K562 (cell line): ENCODE results near the gene SLC5A2. TPM values are rescaled to one million over a fixed set of nuclear protein-coding genes. Genes with fewer than 3 reads are reported as not detected.

Experiments
- ATAC-seq: fragments of 200-7000 bp; cut with Tn5 transposase; 3 replicates; pipeline ENCODE4 v1.9.1; 2020; ENCODE audit warnings: moderate library complexity
- BruUV-seq: library from RNA; stranded (reverse); fragments of 400-500 nt; replicated peaks from 2 replicates; lab custom pipeline; 2021; lab: Mats Ljungman, UMichigan
- CTCF ChIA-PET: fragments of 300-600 bp; formaldehyde crosslinking; extraction: SDS; loops from one replicate; lab custom pipeline; 2021; ENCODE audit warnings: low intra/inter-chr PET ratio; lab: Yijun Ruan, JAX
- POLR2A ChIA-PET: fragments of 300-600, 350-650 bp; sonication (Branson Sonifier 250); formaldehyde crosslinking; extraction: SDS; loops from one replicate; lab custom pipeline; 2021; ENCODE audit warnings: antibody characterized with exemption, inconsistent platforms; lab: Yijun Ruan, JAX
- DNase-seq, 4 experiments: peaks; one replicate each; pipeline versions ENCODE4 v3.0.0 to v3.0.0-alpha.2; 2011 to 2018; ENCODE audit warnings: low spot score in 3 of 4, mixed read lengths in 3 of 4; ENCODE audit errors: extremely low read depth in 1 of 4
- FAIRE-seq: peaks from 2 replicates; lab custom pipeline; 2011; peaks lifted over from hg19 to GRCh38; lab: Jason Lieb, UNC
- H2AFZ ChIP-seq: 2 replicates; pipeline ENCODE4 v1.6.0; 2011; ENCODE audit warnings: low read depth, low read length, control low read depth, inconsistent platforms
- H3K27ac ChIP-seq: fragments of 200-600 bp; 3 replicates; pipeline ENCODE4 v1.8.0; 2011; ENCODE audit warnings: low read depth, mild to moderate bottlenecking, control low read depth, inconsistent platforms, low read length, moderate library complexity, mixed read lengths; ENCODE audit errors: extremely low read depth
- H3K27me3 ChIP-seq, 2 experiments: fragments of 300-600 bp in 1 of 2; 2 replicates in 1 of 2; 3 replicates in 1 of 2; pipeline versions ENCODE4 v1.6.0 to v1.8.0; 2011; ENCODE audit warnings: inconsistent platforms in 2 of 2, low read length in 2 of 2, mild to moderate bottlenecking in 1 of 2, mixed read lengths in 1 of 2, moderate library complexity in 1 of 2; ENCODE audit not compliant: control insufficient read depth in 2 of 2, insufficient read depth in 2 of 2
- H3K36me3 ChIP-seq: fragments of 300-600 bp; 3 replicates; pipeline ENCODE4 v1.8.0; 2011; ENCODE audit warnings: mild to moderate bottlenecking, low read length, inconsistent platforms; ENCODE audit not compliant: control insufficient read depth, insufficient read depth
- H3K4me1 ChIP-seq, 2 experiments: fragments of 200-600 bp in 1 of 2; replicated peaks in 1 of 2; 2 replicates in 1 of 2; 3 replicates in 1 of 2; pipeline versions ENCODE4 v1.5.1 to v1.8.0; 2011; ENCODE audit warnings: inconsistent platforms in 2 of 2, low read length in 2 of 2, mild to moderate bottlenecking in 1 of 2, mixed read lengths in 1 of 2, moderate library complexity in 1 of 2; ENCODE audit not compliant: control insufficient read depth in 2 of 2, insufficient read depth in 2 of 2
- H3K4me2 ChIP-seq: 2 replicates; pipeline ENCODE4 v1.6.1; 2011; ENCODE audit warnings: low read length, control low read depth, inconsistent platforms, mixed read lengths; ENCODE audit not compliant: insufficient read depth
- H3K4me3 ChIP-seq: fragments of 200-600 bp; sonication (generic), shearing (Covaris generic); 2 replicates; pipeline ENCODE4 v1.5.1; 2016; ENCODE audit warnings: control low read depth, inconsistent platforms
- H3K79me2 ChIP-seq: fragments of 200-600 bp; 3 replicates; pipeline ENCODE4 v1.8.0; 2011; ENCODE audit warnings: low read length, inconsistent platforms; ENCODE audit not compliant: control insufficient read depth, insufficient read depth
- H3K9ac ChIP-seq, 2 experiments: 2 replicates each; pipeline versions ENCODE4 v1.6.0 to v1.6.1; 2011; ENCODE audit warnings: low read depth in 2 of 2, low read length in 2 of 2, control low read depth in 1 of 2, inconsistent platforms in 1 of 2, mild to moderate bottlenecking in 1 of 2, mixed read lengths in 1 of 2; ENCODE audit not compliant: insufficient read depth in 1 of 2
- H3K9me1 ChIP-seq: one replicate; pipeline ENCODE4 v1.6.0; 2011; ENCODE audit warnings: inconsistent platforms, mild to moderate bottlenecking, low read length, moderate library complexity; ENCODE audit not compliant: control insufficient read depth, insufficient read depth
- H3K9me3 ChIP-seq: replicated peaks from 2 replicates; pipeline ENCODE4 v1.5.1; 2011; ENCODE audit warnings: low read depth, low read length, inconsistent platforms; ENCODE audit not compliant: control insufficient read depth, insufficient read depth
- H4K20me1 ChIP-seq: replicated peaks from 2 replicates; pipeline ENCODE4 v1.6.1; 2011; ENCODE audit warnings: low read length, inconsistent platforms, mixed read lengths; ENCODE audit not compliant: control insufficient read depth, insufficient read depth
- FOXP4 ChIP-seq: sonication (generic); formaldehyde crosslinking; IDR thresholded peaks from 2 replicates; pipeline ENCODE4 v1.8.0; 2022; ENCODE audit warnings: mild to moderate bottlenecking, missing genetic modification reagents, borderline replicate concordance
- POU5F1 ChIP-seq: fragments of 150-350 bp; IDR thresholded peaks from 2 replicates; pipeline ENCODE4 v1.6.1; 2014; ENCODE audit warnings: borderline replicate concordance, low read length, low read depth, mild to moderate bottlenecking; ENCODE audit not compliant: partially characterized antibody
- THRAP3 ChIP-seq: fragments of 450-650 bp; IDR thresholded peaks from 2 replicates; pipeline ENCODE4 v1.6.1; 2016; ENCODE audit warnings: mild to moderate bottlenecking, inconsistent platforms, borderline replicate concordance
- WGBS: fragments of 100-300 bp; shearing (Covaris generic); methylation state at CpG from one replicate; pipeline ENCODE4 v1.1.6; 2016; ENCODE audit warnings: low coverage, mixed read lengths; ENCODE audit not compliant: insufficient coverage; ENCODE audit errors: missing lambda C conversion rate; 5-methylcytosine and 5-hydroxymethylcytosine counted together
- in situ Hi-C: fragments of 300-500 bp; cut with MboI; formaldehyde crosslinking; loops from 4 replicates; pipeline ENCODE4 v1.15.0; 2018; ENCODE audit warnings: inconsistent platforms, mixed read lengths
- intact Hi-C: fragments of 100-400 bp; cut with micrococcal nuclease; formaldehyde crosslinking; loops from 2 replicates; pipeline ENCODE4 v1.14.2; 2022
- polyA plus RNA-seq, 8 experiments: library from polyadenylated mRNA; depleted of rRNA in 4 of 8; stranded (reverse) in 5 of 8; unstranded in 3 of 8; fragments of >200 nt; fragmentation: Nextera tagmentation in 2 of 8; fragmentation: Illumina TruSeq in 1 of 8; extraction: Ambion mirVana in 2 of 8; extraction: Trizol in 1 of 8; gene quantifications; 2 replicates each; pipeline versions ENCODE4 v1.2.1 to v1.2.3, GENCODE V29; 2011 to 2014; ENCODE audit warnings: inconsistent platforms in 1 of 8, missing spikeins in 1 of 8
- total RNA-seq, 7 experiments: library from RNA; depleted of rRNA in 6 of 7; stranded (reverse); fragments of >200 nt in 6 of 7; fragmentation: Illumina TruSeq in 2 of 7; extraction: Trizol in 2 of 7; gene quantifications; 2 replicates each; pipeline versions ENCODE4 v1.2.1 to v1.2.3, GENCODE V29; 2011 to 2021; ENCODE audit warnings: low replicate concordance in 1 of 7

Gene SLC5A2
- total and polyA plus RNA-seq, 9 of the 15 experiments (the other 6 are each of a cell fraction or from before 2014, with no cell fraction given): 0.07 to 2.7 (median 2.2) TPM; not detected in 6

GRCh38 chr16:31479751-31480150, 3.2 kb upstream of the SLC5A2 start:
- Histone ChIP-seq H4K20me1 (no peaks in the 10 kb centered on the region), H3K27ac (no peak overlapping the region), H3K36me3 (no peaks in the 10 kb centered on the region), H3K9ac (no peak overlapping the region), H3K27me3 (no peaks in the 10 kb centered on the region), H2AFZ (no peak overlapping the region), H3K9me1 (no peaks in the 10 kb centered on the region), H3K79me2 (no peaks in the 10 kb centered on the region), H3K9me3 (no peaks in the 10 kb centered on the region), H3K4me3 (no peak overlapping the region), H3K4me1 (peaks cover 30 to 48% of the 10 kb centered on the region in 2 experiments), H3K4me2 (no peak overlapping the region)
- 86% methylated on average over 9 of the region's 9 CpGs for WGBS
- ATAC-seq (no peak), DNase-seq (no peak), FAIRE-seq (no peak)
- POLR2A ChIA-PET: interaction anchor here (0.7 kb wide), 1 partner anchor 14 kb away, joined by 4 read pairs; no protein-coding TSS in a partner anchor
- BruUV-seq: no TSS peak
- CTCF ChIA-PET: no interaction called here
- intact Hi-C loops: no loop called here
- TF ChIP-seq FOXP4 (no peak), THRAP3 (no peak), POU5F1 (no peak)
- in situ Hi-C loops: no loop called here
